ENCODE measurements around the gene SPATA2.
A peak's percentile ranks its signal among the peaks of the same experiment; 100 is the strongest.

Gene SPATA2

DNA sequence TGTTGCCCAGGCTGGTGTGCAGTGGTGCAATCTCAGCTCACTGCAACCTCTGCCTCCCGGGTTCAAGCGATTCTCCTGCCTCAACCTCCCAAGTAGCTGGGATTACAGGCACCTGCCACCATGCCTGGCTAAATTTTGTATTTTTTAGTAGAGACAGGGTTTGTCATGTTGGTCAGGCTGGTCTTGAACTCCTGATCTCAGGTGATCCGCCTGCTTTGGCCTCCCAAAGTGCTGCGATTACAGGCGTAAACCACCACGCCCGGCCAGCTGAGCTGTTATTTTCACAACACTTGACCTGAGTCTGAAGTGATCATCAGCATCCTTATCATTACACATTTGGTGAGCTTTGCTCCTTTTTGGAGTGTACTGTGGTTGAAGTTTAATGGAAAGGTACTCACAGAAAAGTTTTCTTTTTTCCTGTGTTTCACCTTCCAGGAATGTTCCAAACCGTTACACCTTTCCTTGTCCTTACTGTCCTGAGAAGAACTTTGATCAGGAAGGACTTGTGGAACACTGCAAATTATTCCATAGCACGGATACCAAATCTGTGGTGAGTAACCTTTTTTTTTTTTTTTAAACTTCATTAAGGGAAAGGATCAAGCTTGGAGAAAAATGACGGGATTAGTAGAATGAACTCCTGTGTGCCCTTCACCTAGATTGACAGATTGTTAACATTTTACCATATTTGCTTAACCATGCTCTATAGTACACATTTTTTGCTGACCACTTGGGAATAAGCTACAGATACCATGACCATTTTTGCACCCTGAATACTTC is 30.6 kb upstream of the SPATA2 start:
- H3K27me3 ChIP-seq (ENCODE audit: insufficient read depth, low read length) = no peaks in the 10 kb centered on the region
- peaks cover 48% of the 10 kb centered on the region for H3K79me2 ChIP-seq (ENCODE audit: control insufficient read depth, insufficient read depth, low read length, unreplicated experiment)

DNA sequence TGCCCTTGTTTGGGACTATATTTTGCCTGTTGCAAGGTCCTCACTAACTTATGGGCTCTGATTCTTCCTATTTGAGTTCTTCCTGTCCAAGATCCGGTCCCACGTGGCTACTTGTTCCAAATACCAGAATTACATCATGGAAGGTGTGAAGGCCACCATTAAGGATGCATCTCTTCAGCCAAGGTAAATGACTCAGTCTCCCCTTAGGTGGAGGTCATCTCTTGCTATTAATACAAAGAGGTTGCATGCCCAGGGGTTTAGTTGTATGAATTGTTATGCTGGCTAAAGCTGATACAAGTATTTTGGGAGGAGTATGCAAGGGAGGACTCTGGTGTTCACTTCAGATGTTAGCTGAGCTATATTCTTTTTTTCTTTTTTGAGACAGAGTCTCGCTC is 30.0 kb upstream of the SPATA2 start:
- Histone ChIP-seq H3K27ac (ENCODE audit: low read depth, low read length) (no peak overlapping the region), H3K4me3 (ENCODE audit: low read depth, low read length) (no peak overlapping the region), H3K79me2 (ENCODE audit: control insufficient read depth, insufficient read depth, low read length, unreplicated experiment) (peaks cover 52% of the 10 kb centered on the region), H2AFZ (ENCODE audit: low read length, unreplicated experiment) (no peak overlapping the region), H3K27me3 (ENCODE audit: insufficient read depth, low read length) (no peaks in the 10 kb centered on the region), H3K4me1 (ENCODE audit: control insufficient read depth, insufficient read depth, low read length, unreplicated experiment) (peaks cover 15% of the 10 kb centered on the region), H3K36me3 (ENCODE audit: insufficient read depth, low read length) (peaks cover 26% of the 10 kb centered on the region)

More for the DNA sequence above, 30.6 kb upstream of the SPATA2 start:
- H3K36me3 ChIP-seq (ENCODE audit: insufficient read depth, low read length) = peaks cover 30% of the 10 kb centered on the region
- H3K4me1 ChIP-seq (ENCODE audit: control insufficient read depth, insufficient read depth, low read length, unreplicated experiment) = peaks cover 21% of the 10 kb centered on the region
- no peak overlapping the region for H3K4me3 ChIP-seq (ENCODE audit: low read depth, low read length)
- no peak overlapping the region for H3K27ac ChIP-seq (ENCODE audit: low read depth, low read length)
- no peak overlapping the region for H2AFZ ChIP-seq (ENCODE audit: low read length, unreplicated experiment)

DNA sequence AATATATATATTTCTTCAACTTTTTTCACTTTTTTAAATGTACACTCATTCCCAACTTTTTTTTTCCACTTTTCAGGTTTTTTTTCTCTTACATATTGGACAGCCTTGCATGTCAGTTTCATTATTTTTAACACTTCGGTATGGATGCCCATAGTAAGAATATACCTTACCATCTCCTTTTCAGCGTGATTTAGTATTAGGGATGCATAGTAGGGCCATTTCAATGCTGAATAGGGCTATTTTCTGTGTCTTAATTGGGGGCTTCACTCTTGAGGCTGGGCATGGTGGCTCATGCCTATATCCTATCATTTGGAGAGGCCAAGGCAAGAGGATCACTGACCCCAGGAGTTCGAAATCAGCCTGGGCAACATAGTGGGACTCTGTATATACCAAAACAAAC is 27.6 kb upstream of the SPATA2 start:
- H3K4me3 ChIP-seq (ENCODE audit: low read depth, low read length) = no peak overlapping the region
- H3K27ac ChIP-seq (ENCODE audit: low read depth, low read length) = no peak overlapping the region
- peaks cover 32% of the 10 kb centered on the region for H3K36me3 ChIP-seq (ENCODE audit: insufficient read depth, low read length)
- H2AFZ ChIP-seq (ENCODE audit: low read length, unreplicated experiment) = no peak overlapping the region
- peaks cover 17% of the 10 kb centered on the region for H3K4me1 ChIP-seq (ENCODE audit: control insufficient read depth, insufficient read depth, low read length, unreplicated experiment)
- H3K79me2 ChIP-seq (ENCODE audit: control insufficient read depth, insufficient read depth, low read length, unreplicated experiment) = peaks cover 73% of the 10 kb centered on the region
- H3K27me3 ChIP-seq (ENCODE audit: insufficient read depth, low read length) = no peaks in the 10 kb centered on the region

DNA sequence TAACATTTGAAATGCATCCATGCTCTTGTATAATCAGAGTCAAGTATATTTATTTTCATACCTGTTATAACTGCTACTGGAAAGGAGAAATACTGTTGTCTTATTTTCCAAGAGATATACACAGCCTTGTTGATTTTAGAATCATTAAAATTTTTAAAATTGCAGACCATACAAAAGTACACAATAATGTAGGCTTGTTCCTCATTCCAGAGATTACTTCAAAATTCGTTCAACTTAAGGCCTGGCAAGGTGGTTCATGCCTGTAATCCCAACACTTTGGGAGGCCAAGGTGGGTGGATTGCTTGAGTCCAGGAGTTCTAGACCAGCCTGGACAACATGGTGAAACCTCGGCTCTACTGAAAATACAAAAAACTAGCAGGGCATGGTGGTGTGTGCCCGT is 27.0 kb upstream of the SPATA2 start:
- H2AFZ ChIP-seq (ENCODE audit: low read length, unreplicated experiment) = no peak overlapping the region
- peaks cover 22% of the 10 kb centered on the region for H3K4me1 ChIP-seq (ENCODE audit: control insufficient read depth, insufficient read depth, low read length, unreplicated experiment)
- H3K4me3 ChIP-seq (ENCODE audit: low read depth, low read length) = no peak overlapping the region
- H3K27ac ChIP-seq (ENCODE audit: low read depth, low read length) = no peak overlapping the region
- peaks cover 32% of the 10 kb centered on the region for H3K36me3 ChIP-seq (ENCODE audit: insufficient read depth, low read length)
- no peaks in the 10 kb centered on the region for H3K27me3 ChIP-seq (ENCODE audit: insufficient read depth, low read length)
- peaks cover 79% of the 10 kb centered on the region for H3K79me2 ChIP-seq (ENCODE audit: control insufficient read depth, insufficient read depth, low read length, unreplicated experiment)

DNA sequence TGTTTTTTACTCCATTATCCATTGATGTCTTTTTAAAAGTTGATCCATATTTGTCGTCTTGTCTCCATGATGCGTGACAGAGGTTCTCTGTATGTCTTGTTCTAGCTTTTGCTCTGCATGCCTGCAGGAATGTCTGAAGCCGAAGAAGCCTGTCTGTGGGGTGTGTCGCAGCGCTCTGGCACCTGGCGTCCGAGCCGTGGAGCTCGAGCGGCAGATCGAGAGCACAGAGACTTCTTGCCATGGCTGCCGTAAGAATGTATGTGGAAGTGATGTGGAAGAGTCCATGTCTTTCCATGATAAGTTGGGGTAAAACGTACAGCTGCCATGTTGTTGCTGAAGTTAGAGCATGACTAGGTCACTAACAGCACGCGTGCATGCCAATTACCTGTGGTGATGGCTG is 26.1 kb upstream of the SPATA2 start:
- H3K27me3 ChIP-seq (ENCODE audit: insufficient read depth, low read length) = no peaks in the 10 kb centered on the region
- peaks cover 28% of the 10 kb centered on the region for H3K36me3 ChIP-seq (ENCODE audit: insufficient read depth, low read length)
- no peak overlapping the region for H2AFZ ChIP-seq (ENCODE audit: low read length, unreplicated experiment)
- H3K27ac ChIP-seq (ENCODE audit: low read depth, low read length) = no peak overlapping the region
- peaks cover 88% of the 10 kb centered on the region for H3K79me2 ChIP-seq (ENCODE audit: control insufficient read depth, insufficient read depth, low read length, unreplicated experiment)
- no peak overlapping the region for H3K4me3 ChIP-seq (ENCODE audit: low read depth, low read length)
- H3K4me1 ChIP-seq (ENCODE audit: control insufficient read depth, insufficient read depth, low read length, unreplicated experiment) = peaks cover 22% of the 10 kb centered on the region

DNA sequence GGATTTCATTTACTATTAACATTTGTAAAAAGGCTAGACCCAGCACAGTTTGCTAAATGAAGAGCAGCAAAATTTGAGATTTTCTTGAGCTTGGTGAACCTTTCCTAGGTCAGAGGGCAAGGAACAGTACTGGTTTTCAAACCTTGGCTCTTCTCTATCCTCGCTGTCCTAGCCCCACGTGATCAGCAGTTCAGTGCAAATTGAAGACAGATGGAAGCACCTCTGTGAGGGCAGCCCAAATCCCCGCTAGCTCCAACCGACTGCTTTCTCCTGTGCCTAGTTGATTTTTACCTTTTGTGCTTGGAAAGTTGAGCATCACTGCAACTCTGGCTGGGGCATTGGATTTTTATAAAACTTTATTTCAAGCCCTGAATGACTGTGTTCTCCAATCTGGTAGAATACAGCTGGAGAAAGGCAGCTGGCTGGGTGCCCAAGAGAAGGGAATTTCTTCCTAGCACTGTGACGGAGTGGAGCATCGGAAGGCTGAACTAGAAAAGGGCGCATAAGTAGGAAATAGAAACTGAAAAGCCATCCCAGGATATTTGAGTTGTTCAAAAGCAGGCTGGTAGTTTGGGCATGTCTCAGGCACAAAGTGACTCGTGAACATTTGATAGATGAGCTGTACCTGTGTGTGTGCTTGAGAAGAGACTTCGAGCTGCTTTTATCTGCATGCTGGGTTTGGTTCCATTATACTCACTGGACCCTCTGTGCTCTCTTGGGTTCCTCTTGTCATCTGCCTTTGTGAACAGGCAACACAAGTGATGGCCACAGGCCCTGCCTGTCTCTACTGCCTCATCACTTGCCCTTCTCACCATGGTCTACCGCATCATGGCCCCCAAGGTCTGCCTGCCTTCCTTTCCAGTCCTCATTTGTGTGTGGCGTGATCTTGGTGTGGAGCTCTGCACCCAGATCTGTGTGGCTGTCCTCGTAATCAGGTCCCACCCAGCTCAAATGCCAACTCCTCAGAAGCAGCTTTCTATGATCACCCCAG is 23.1 kb upstream of the SPATA2 start:
- Histone ChIP-seq H3K27ac (ENCODE audit: low read depth, low read length) (peak overlapping the region; percentile 58), H3K4me1 (ENCODE audit: control insufficient read depth, insufficient read depth, low read length, unreplicated experiment) (peaks cover 22% of the 10 kb centered on the region), H2AFZ (ENCODE audit: low read length, unreplicated experiment) (no peak overlapping the region), H3K36me3 (ENCODE audit: insufficient read depth, low read length) (peaks cover 16% of the 10 kb centered on the region), H3K79me2 (ENCODE audit: control insufficient read depth, insufficient read depth, low read length, unreplicated experiment) (peaks cover 70% of the 10 kb centered on the region), H3K4me3 (ENCODE audit: low read depth, low read length) (peak overlapping the region; percentile 93), H3K27me3 (ENCODE audit: insufficient read depth, low read length) (no peaks in the 10 kb centered on the region)

DNA sequence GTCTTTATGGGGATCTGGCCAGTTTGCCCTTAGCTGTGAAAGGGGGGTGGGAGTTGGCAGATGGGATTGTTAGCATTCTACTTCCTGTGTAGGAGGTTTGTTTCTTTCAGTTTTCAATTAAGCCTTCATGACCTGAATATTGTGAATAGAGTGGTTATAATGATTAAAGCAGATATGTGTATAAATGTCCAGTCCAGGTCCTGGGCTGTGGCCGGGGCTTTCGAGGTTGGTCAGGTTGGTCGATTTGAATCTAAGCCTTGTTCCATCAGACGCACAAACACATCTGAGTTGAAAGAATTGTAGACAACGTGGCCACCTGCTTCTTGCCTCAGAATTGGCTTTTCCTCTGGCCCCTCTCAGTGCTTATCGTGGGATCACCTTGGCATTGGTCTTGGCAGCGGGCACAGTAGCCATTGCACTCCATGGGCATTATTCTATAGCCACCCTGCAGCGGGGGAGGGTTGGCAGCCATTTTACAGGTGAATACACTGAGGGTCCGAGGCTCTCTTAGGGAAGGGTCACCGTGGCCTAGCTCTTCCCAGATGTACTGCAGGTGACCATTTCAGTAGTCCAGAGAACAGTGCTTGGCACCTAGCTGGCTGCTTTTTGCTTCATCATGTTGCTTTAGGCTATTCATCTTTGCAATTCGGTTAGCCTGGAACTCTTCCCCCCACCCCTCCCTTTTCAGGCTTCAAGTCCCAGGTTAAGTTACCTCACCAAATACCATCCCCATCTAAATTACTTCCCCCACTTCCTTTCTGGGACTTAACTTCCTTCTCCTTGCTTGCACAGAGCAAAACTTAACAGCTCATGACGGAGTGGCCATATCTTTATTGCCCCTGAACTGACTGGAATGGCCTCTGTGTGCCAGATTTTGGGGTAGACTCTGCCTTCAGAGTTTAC is 21.9 kb upstream of the SPATA2 start:
- H3K4me1 ChIP-seq (ENCODE audit: control insufficient read depth, insufficient read depth, low read length, unreplicated experiment) = peaks cover 22% of the 10 kb centered on the region
- peak overlapping the region; percentile 58 for H3K27ac ChIP-seq (ENCODE audit: low read depth, low read length)
- H2AFZ ChIP-seq (ENCODE audit: low read length, unreplicated experiment) = no peak overlapping the region
- H3K27me3 ChIP-seq (ENCODE audit: insufficient read depth, low read length) = no peaks in the 10 kb centered on the region
- H3K36me3 ChIP-seq (ENCODE audit: insufficient read depth, low read length) = peaks cover 11% of the 10 kb centered on the region
- peaks cover 59% of the 10 kb centered on the region for H3K79me2 ChIP-seq (ENCODE audit: control insufficient read depth, insufficient read depth, low read length, unreplicated experiment)
- H3K4me3 ChIP-seq (ENCODE audit: low read depth, low read length) = peak overlapping the region; percentile 93

DNA sequence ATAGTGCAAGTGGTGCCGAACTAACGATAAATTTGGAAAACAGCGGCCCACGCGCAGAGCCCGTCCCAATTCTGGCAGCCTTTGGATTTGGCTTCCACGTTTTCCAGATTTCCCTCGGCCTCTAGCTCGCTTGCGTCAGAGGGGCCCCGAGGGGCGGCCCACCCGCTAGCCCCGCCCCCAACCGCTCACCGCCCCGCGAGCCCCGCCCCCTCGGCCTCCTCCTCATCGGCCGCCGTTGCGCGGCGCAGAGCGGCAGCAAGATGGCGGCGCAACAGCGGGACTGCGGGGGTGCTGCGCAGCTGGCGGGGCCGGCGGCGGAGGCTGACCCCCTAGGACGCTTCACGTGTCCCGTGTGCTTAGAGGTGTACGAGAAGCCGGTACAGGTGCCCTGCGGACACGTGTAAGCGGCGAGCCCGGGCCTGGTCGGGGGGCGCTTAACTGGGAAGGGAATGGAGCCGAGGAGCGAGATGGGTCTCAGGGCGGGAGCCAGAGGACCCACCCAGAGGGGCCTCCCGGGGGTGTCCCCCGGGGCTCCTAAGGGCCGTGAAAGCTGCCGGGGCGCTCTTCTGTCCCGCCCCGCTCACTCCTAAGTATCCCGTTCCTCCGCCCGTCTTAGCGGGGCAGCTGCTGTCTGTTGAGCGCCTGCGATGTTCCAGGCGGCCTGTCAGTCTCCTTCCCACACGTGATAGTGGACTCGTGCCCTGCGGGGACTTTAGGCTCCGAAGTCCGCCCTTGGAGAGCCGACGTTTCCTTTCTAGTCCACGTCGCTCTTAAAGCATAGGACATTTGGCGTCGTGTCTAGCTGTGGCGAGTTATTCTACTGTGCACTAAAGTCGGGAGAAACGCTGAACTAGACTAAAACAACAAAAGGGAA is 21.1 kb upstream of the SPATA2 start, which contains the start of gene RNF114:
Gene RNF114 (plus strand): TSS at position 245 of the 874 bp plus-strand sequence. CDS start 16 bp downstream, at position 261.
- peaks cover 50% of the 10 kb centered on the region for H3K79me2 ChIP-seq (ENCODE audit: control insufficient read depth, insufficient read depth, low read length, unreplicated experiment)
- peaks cover 22% of the 10 kb centered on the region for H3K4me1 ChIP-seq (ENCODE audit: control insufficient read depth, insufficient read depth, low read length, unreplicated experiment)
- peaks cover 8% of the 10 kb centered on the region for H3K36me3 ChIP-seq (ENCODE audit: insufficient read depth, low read length)
- peak within 1 kb of the TSS; percentile 36 for H3K27ac ChIP-seq (ENCODE audit: low read depth, low read length)
- H2AFZ ChIP-seq (ENCODE audit: low read length, unreplicated experiment) = peak within 1 kb of the TSS; percentile 44
- no peaks in the 10 kb centered on the region for H3K27me3 ChIP-seq (ENCODE audit: insufficient read depth, low read length)
- H3K4me3 ChIP-seq (ENCODE audit: low read depth, low read length) = peak within 1 kb of the TSS; percentile 93

DNA sequence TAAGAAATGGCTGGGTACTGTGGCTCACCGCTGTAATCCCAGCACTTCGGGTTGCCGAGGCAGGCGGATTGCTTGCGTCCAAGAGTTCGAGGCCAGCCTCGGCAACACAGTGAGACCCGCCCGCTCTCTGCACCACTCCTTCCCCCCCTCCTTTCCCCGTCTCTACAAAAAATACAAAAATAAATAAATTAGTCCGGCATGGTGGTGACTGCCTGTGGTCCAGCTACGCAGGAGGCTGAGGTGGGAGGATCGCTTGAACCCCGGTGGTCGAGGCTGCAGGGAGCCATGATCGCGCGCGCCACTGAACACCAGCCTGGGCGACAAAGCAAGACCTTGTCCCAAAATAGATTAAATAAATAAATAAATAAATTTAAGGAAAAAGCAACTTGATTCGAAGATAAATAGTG is 20.4 kb upstream of the SPATA2 start:
- peaks cover 6% of the 10 kb centered on the region for H3K36me3 ChIP-seq (ENCODE audit: insufficient read depth, low read length)
- no peaks in the 10 kb centered on the region for H3K27me3 ChIP-seq (ENCODE audit: insufficient read depth, low read length)
- no peak overlapping the region for H3K27ac ChIP-seq (ENCODE audit: low read depth, low read length)
- peak overlapping the region; percentile 93 for H3K4me3 ChIP-seq (ENCODE audit: low read depth, low read length)
- H3K79me2 ChIP-seq (ENCODE audit: control insufficient read depth, insufficient read depth, low read length, unreplicated experiment) = peaks cover 44% of the 10 kb centered on the region
- peaks cover 22% of the 10 kb centered on the region for H3K4me1 ChIP-seq (ENCODE audit: control insufficient read depth, insufficient read depth, low read length, unreplicated experiment)
- peak overlapping the region; percentile 44 for H2AFZ ChIP-seq (ENCODE audit: low read length, unreplicated experiment)
